Panc1 (cell line): ENCODE data around the gene TBX2. TPM values are rescaled to one million over a fixed set of nuclear protein-coding genes. Genes with fewer than 3 reads are reported as not detected.
A peak's percentile ranks its signal among the peaks of the same experiment; 100 is the strongest.
"Not testable (repeated sequence)": the region's sequence is repeated elsewhere in the genome, so short reads cannot be mapped to it uniquely, and the experiment has no call there.

Experiments used
- ATAC-seq: fragments of 200-7000 bp; cut with Tn5 transposase; 2 replicates; pipeline ENCODE4 v1.9.1; 2020; ENCODE audit warnings: mild to moderate bottlenecking, moderate library complexity
- BruUV-seq: library from RNA; stranded (reverse); fragments of 400-500 nt; replicated peaks from 2 replicates; lab custom pipeline; 2021; lab: Mats Ljungman, UMichigan
- CTCF ChIA-PET: fragments of 300-600 bp; sonication (Branson Sonifier 250); formaldehyde crosslinking; loops from one replicate; lab custom pipeline; 2022; ENCODE audit warnings: antibody characterized with exemption; lab: Charles Lee
- POLR2A ChIA-PET: fragments of 300-600 bp; sonication (Branson Sonifier 250); formaldehyde crosslinking; loops from one replicate; lab custom pipeline; 2022; ENCODE audit warnings: antibody characterized with exemption; lab: Charles Lee
- DNase-seq: peaks from one replicate; pipeline ENCODE4 v3.0.0-alpha.2; 2010; ENCODE audit warnings: low read depth, low spot score
- H3K27ac ChIP-seq: 2 replicates; pipeline ENCODE4 v1.5.1; 2011; ENCODE audit warnings: mild to moderate bottlenecking, low read length, inconsistent platforms
- H3K27me3 ChIP-seq: fragments of 200-500 bp; sonication (Bioruptor generic); 2 replicates; pipeline ENCODE4 v1.6.0; 2014; ENCODE audit warnings: low read length, inconsistent platforms; ENCODE audit not compliant: control insufficient read depth, insufficient read depth
- H3K36me3 ChIP-seq: fragments of 200-500 bp; sonication (Bioruptor generic); 2 replicates; pipeline ENCODE4 v1.5.1; 2014; ENCODE audit warnings: inconsistent platforms, mild to moderate bottlenecking, low read length, moderate library complexity; ENCODE audit not compliant: control insufficient read depth, insufficient read depth
- H3K4me1 ChIP-seq: 2 replicates; pipeline ENCODE4 v1.5.1; 2011; ENCODE audit warnings: inconsistent platforms, mild to moderate bottlenecking, low read length, moderate library complexity; ENCODE audit not compliant: control insufficient read depth, insufficient read depth
- H3K4me3 ChIP-seq, 2 experiments: 2 replicates each; pipeline ENCODE4 v1.5.1; 2011 to 2012; ENCODE audit warnings: low read depth in 2 of 2, low read length in 2 of 2, mild to moderate bottlenecking in 2 of 2, inconsistent platforms in 1 of 2, moderate library complexity in 1 of 2
- H3K9me3 ChIP-seq: fragments of 200-500 bp; sonication (Bioruptor generic); 2 replicates; pipeline ENCODE4 v1.5.1; 2014; ENCODE audit warnings: low read depth, mild to moderate bottlenecking, inconsistent platforms, low read length, moderate library complexity; ENCODE audit not compliant: control insufficient read depth, insufficient read depth
- POLR2AphosphoS5 ChIP-seq: IDR thresholded peaks from 2 replicates; pipeline ENCODE4 v1.6.1; 2012; ENCODE audit warnings: mild to moderate bottlenecking, low read depth, low read length, moderate library complexity
- SIN3A ChIP-seq: IDR thresholded peaks from 2 replicates; pipeline ENCODE4 v1.6.1; 2012; ENCODE audit warnings: low read depth, mild to moderate bottlenecking, low read length, moderate library complexity, borderline replicate concordance; ENCODE audit not compliant: insufficient read depth
- TCF7L2 ChIP-seq: IDR thresholded peaks from 2 replicates; pipeline ENCODE4 v1.6.1; 2011; ENCODE audit warnings: mild to moderate bottlenecking, low read depth, low read length, inconsistent platforms
- in situ Hi-C: cut with HindIII; loops from 2 replicates; pipeline ENCODE4 v1.10.0; 2016; ENCODE audit warnings: low sequenced_read_pairs, low pct_unique_long_range_greater_than_20kb
- intact Hi-C: fragments of 100-400 bp; cut with micrococcal nuclease; formaldehyde crosslinking; loops from one replicate; pipeline ENCODE4 v1.10.0; 2022; ENCODE audit not compliant: unreplicated experiment
- total RNA-seq: library from RNA; stranded (reverse); gene quantifications from one replicate; pipeline ENCODE4 v1.2.1, GENCODE V29; 2021; ENCODE audit not compliant: unreplicated experiment
- TF ChIP-seq, protein P1 (sequence below), 2 experiments: IDR thresholded peaks; 2 replicates each; pipeline ENCODE4 v1.6.1; 2011 to 2012; ENCODE audit warnings: low read depth in 2 of 2, control low read depth in 1 of 2, low read length in 1 of 2, mild to moderate bottlenecking in 1 of 2, moderate library complexity in 1 of 2; ENCODE audit not compliant: insufficient read depth in 1 of 2
- TF ChIP-seq, protein P2 (sequence below): fragments of 450-650 bp; IDR thresholded peaks from 2 replicates; pipeline ENCODE4 v1.5.1; 2017; ENCODE audit warnings: mild to moderate bottlenecking

The TBX2 gene
- total RNA-seq, 1 experiment from 2014 or later = 35.6 TPM

DNA sequence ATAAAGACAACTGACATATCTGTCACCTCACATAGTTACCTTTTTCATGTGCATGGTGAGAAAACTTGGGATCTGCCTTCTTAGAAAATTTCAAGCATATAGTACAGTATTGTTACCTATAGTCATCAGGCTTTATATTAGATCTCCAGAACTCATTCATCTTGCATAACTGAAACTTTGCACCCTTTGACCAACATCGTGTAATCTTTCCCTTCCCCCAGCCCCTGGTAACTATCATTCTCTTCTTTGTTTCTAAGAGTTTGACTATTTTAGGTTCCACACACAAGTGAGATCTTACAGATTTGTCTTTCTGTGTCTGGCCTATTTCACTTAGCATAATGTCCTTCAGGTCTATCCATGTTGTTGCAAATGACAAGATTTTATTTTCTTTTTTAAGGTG, 29.6 kb downstream of the TBX2 start:
- DNase-seq (no peak), ATAC-seq (no peak)
- no peak for TF ChIP-seq SIN3A
- TF ChIP-seq, protein P1, sequence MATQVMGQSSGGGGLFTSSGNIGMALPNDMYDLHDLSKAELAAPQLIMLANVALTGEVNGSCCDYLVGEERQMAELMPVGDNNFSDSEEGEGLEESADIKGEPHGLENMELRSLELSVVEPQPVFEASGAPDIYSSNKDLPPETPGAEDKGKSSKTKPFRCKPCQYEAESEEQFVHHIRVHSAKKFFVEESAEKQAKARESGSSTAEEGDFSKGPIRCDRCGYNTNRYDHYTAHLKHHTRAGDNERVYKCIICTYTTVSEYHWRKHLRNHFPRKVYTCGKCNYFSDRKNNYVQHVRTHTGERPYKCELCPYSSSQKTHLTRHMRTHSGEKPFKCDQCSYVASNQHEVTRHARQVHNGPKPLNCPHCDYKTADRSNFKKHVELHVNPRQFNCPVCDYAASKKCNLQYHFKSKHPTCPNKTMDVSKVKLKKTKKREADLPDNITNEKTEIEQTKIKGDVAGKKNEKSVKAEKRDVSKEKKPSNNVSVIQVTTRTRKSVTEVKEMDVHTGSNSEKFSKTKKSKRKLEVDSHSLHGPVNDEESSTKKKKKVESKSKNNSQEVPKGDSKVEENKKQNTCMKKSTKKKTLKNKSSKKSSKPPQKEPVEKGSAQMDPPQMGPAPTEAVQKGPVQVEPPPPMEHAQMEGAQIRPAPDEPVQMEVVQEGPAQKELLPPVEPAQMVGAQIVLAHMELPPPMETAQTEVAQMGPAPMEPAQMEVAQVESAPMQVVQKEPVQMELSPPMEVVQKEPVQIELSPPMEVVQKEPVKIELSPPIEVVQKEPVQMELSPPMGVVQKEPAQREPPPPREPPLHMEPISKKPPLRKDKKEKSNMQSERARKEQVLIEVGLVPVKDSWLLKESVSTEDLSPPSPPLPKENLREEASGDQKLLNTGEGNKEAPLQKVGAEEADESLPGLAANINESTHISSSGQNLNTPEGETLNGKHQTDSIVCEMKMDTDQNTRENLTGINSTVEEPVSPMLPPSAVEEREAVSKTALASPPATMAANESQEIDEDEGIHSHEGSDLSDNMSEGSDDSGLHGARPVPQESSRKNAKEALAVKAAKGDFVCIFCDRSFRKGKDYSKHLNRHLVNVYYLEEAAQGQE (IDR thresholded peaks at IDR 0.05; ENCODE audit: insufficient read depth in 1 of 2, low read depth in 2 of 2, low read length in 1 of 2) = no peak
- TF ChIP-seq, protein P2, sequence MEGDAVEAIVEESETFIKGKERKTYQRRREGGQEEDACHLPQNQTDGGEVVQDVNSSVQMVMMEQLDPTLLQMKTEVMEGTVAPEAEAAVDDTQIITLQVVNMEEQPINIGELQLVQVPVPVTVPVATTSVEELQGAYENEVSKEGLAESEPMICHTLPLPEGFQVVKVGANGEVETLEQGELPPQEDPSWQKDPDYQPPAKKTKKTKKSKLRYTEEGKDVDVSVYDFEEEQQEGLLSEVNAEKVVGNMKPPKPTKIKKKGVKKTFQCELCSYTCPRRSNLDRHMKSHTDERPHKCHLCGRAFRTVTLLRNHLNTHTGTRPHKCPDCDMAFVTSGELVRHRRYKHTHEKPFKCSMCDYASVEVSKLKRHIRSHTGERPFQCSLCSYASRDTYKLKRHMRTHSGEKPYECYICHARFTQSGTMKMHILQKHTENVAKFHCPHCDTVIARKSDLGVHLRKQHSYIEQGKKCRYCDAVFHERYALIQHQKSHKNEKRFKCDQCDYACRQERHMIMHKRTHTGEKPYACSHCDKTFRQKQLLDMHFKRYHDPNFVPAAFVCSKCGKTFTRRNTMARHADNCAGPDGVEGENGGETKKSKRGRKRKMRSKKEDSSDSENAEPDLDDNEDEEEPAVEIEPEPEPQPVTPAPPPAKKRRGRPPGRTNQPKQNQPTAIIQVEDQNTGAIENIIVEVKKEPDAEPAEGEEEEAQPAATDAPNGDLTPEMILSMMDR = no peak
- no peak for TF ChIP-seq TCF7L2
- TF ChIP-seq POLR2AphosphoS5 = no peak
- no TSS peak for BruUV-seq
- ChIA-PET CTCF (no interaction called here), POLR2A (no interaction called here)
- in situ Hi-C loops = no loop called here
- Histone ChIP-seq H3K4me3 (no peak overlapping the region), H3K9me3 (no peaks in the 10 kb centered on the region), H3K36me3 (no peaks in the 10 kb centered on the region), H3K27me3 (no peaks in the 10 kb centered on the region), H3K27ac (no peak overlapping the region), H3K4me1 (peaks cover 3% of the 10 kb centered on the region; the same call in 1 of the 2 replicates)
- intact Hi-C loops = no loop called here

DNA sequence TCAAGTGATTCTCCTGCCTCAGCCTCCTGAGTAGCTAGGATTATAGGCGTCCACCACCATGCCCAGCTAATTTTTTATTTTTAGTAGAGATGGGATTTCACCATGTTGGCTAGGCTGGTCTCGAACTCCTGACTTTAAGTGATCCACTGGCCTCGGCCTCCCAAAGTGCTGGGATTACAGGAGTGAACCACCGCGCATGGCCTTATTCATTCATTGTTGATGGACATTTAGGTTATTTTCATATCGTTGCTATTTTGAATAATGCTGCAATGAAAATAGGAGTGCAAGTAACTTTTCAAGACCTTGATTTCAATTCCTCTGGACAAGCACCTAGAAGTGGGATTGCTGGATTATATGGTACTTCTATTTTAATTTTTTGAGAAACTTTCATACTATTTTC, 30.2 kb downstream of the TBX2 start:
- H3K36me3 ChIP-seq, H3K9me3 ChIP-seq, H3K4me3 ChIP-seq, DNase-seq, intact Hi-C loops, H3K27me3 ChIP-seq, CTCF ChIA-PET, H3K4me1 ChIP-seq, BruUV-seq, ATAC-seq, in situ Hi-C loops, POLR2A ChIA-PET, H3K27ac ChIP-seq: not testable (repeated sequence)

DNA sequence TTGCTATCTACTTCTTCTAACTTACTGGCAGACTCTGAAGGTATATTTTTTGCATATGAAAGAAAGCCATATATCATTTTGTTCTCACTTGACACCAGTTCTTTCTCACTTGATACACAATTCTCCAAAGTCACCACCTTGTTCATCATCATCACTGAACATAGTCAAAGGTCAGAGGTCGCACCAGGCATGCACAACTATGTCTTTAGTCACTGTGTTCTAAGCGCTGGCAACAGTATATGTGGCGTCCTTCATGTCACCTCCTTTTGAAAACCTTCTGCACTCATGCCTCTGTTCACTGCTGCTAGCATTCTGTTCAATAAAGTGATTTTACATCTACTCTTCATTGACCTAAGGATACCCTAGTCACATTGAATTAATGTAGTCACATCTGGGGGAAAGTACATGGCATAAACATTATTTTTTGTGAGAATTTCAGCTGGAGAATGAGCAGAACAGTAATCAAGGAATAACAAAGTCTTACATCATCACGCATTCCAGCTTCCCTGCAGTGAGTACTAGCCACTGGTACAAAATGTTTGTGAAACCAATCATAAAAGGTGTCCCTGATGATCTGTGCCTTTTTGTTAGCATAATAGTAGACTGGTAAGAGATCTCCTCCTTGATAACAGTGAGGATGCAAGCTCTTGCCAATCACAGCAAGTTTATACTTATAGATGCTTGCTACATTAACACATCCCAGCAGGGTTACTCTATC, 32.1 kb downstream of the TBX2 start:
- peak; percentile 78 for ATAC-seq
- intact Hi-C loops (no loop called here), in situ Hi-C loops (no loop called here)
- Histone ChIP-seq H3K36me3 (no peaks in the 10 kb centered on the region), H3K4me3 (no peak overlapping the region), H3K27me3 (no peaks in the 10 kb centered on the region), H3K27ac (no peak overlapping the region; the same call in 1 of the 2 replicates), H3K9me3 (no peaks in the 10 kb centered on the region), H3K4me1 (peaks cover 3% of the 10 kb centered on the region; the same call in 1 of the 2 replicates)
- TF ChIP-seq, protein P2 = no peak
- TF ChIP-seq, protein P1 (IDR thresholded peaks at IDR 0.05; ENCODE audit: insufficient read depth in 1 of 2, low read depth in 2 of 2, low read length in 1 of 2) = no peak
- TF ChIP-seq POLR2AphosphoS5 (no peak), SIN3A (no peak), TCF7L2 (no peak)
- BruUV-seq = no TSS peak
- POLR2A ChIA-PET = no interaction called here
- no peak for DNase-seq
- CTCF ChIA-PET = interaction anchor here (0.6 kb wide), 1 partner anchor 205 kb away, joined by 3 read pairs; no protein-coding TSS in a partner anchor
